HCT116 (cell line): ENCODE measurements around the gene ATG10.

Experiments used
- CEBPB ChIP-seq: IDR thresholded peaks from 2 replicates; pipeline ENCODE4 v1.6.1; 2012; ENCODE audit warnings: low read depth
- EZH2 ChIP-seq: fragments of 200-600 bp; sonication (generic); IDR thresholded peaks from 2 replicates; pipeline ENCODE4 v1.6.1; 2017; ENCODE audit warnings: antibody characterized with exemption, mixed run types
- JUND ChIP-seq: IDR thresholded peaks from 2 replicates; pipeline ENCODE4 v1.6.1; 2012
- POLR2A ChIP-seq: IDR thresholded peaks from 2 replicates; pipeline ENCODE4 v1.7.0; 2011; ENCODE audit warnings: borderline replicate concordance; ENCODE audit not compliant: insufficient read depth, insufficient read length; ENCODE audit errors: extremely low read depth
- POLR2AphosphoS5 ChIP-seq: IDR thresholded peaks from 2 replicates; pipeline ENCODE4 v1.6.1; 2011; ENCODE audit warnings: mild to moderate bottlenecking, low read depth, low read length, moderate library complexity
- ZFX ChIP-seq: fragments of 450-650 bp; IDR thresholded peaks from 2 replicates; pipeline ENCODE4 v1.6.1; 2017
- TF ChIP-seq, protein P1 (sequence below), 3 experiments: fragments of 200-600 bp in 1 of 3; sonication (generic) in 1 of 3; IDR thresholded peaks in 2 of 3; conservative IDR thresholded peaks in 1 of 3; 2 replicates each; pipeline ENCODE4 v1.5.1; 2012 to 2017; ENCODE audit warnings: low read depth in 2 of 3, low read length in 2 of 3, antibody characterized with exemption in 1 of 3, borderline replicate concordance in 1 of 3, control low read depth in 1 of 3, mild to moderate bottlenecking in 1 of 3, mixed read lengths in 1 of 3, mixed run types in 1 of 3, moderate library complexity in 1 of 3; ENCODE audit not compliant: insufficient read depth in 1 of 3
- TF ChIP-seq, protein P2 (sequence below): IDR thresholded peaks from 2 replicates; pipeline ENCODE4 v1.6.1; 2012
- TF ChIP-seq, protein P3 (sequence below): IDR thresholded peaks from 2 replicates; pipeline ENCODE4 v1.6.1; 2012; ENCODE audit warnings: low read depth

DNA sequence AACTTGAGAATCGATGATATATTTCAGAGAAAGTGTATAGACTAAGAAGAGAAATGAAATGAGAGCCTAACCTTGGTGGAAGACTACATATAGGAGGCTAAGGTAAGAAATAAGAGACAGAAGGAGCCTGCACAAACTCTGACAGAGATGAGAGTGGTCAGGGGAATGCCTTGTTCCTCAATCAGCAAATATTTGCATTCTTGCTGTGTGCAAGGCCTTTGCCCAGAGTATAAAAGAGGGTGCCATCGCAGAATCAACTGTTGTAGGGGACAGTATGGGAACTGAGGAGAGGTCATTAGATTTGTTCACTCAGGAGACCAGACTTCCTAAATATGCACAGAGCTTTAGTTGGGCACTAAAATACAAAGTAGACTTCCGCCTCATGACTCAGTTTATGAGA is 137.2 kb downstream of the ATG10 start:
- TF ChIP-seq, protein P1, sequence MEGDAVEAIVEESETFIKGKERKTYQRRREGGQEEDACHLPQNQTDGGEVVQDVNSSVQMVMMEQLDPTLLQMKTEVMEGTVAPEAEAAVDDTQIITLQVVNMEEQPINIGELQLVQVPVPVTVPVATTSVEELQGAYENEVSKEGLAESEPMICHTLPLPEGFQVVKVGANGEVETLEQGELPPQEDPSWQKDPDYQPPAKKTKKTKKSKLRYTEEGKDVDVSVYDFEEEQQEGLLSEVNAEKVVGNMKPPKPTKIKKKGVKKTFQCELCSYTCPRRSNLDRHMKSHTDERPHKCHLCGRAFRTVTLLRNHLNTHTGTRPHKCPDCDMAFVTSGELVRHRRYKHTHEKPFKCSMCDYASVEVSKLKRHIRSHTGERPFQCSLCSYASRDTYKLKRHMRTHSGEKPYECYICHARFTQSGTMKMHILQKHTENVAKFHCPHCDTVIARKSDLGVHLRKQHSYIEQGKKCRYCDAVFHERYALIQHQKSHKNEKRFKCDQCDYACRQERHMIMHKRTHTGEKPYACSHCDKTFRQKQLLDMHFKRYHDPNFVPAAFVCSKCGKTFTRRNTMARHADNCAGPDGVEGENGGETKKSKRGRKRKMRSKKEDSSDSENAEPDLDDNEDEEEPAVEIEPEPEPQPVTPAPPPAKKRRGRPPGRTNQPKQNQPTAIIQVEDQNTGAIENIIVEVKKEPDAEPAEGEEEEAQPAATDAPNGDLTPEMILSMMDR (IDR thresholded peaks at IDR 0.05 in 2 of 3, conservative IDR thresholded peaks at IDR 0.05 in 1 of 3; ENCODE audit: borderline replicate concordance in 1 of 3, insufficient read depth in 1 of 3, low read depth in 2 of 3, low read length in 2 of 3), result no peak
- TF ChIP-seq JUND (no peak), POLR2A (no peak), EZH2 (no peak), CEBPB (no peak), POLR2AphosphoS5 (no peak), ZFX (no peak)
- TF ChIP-seq, protein P2, sequence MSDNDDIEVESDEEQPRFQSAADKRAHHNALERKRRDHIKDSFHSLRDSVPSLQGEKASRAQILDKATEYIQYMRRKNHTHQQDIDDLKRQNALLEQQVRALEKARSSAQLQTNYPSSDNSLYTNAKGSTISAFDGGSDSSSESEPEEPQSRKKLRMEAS, result no peak
- TF ChIP-seq, protein P3, sequence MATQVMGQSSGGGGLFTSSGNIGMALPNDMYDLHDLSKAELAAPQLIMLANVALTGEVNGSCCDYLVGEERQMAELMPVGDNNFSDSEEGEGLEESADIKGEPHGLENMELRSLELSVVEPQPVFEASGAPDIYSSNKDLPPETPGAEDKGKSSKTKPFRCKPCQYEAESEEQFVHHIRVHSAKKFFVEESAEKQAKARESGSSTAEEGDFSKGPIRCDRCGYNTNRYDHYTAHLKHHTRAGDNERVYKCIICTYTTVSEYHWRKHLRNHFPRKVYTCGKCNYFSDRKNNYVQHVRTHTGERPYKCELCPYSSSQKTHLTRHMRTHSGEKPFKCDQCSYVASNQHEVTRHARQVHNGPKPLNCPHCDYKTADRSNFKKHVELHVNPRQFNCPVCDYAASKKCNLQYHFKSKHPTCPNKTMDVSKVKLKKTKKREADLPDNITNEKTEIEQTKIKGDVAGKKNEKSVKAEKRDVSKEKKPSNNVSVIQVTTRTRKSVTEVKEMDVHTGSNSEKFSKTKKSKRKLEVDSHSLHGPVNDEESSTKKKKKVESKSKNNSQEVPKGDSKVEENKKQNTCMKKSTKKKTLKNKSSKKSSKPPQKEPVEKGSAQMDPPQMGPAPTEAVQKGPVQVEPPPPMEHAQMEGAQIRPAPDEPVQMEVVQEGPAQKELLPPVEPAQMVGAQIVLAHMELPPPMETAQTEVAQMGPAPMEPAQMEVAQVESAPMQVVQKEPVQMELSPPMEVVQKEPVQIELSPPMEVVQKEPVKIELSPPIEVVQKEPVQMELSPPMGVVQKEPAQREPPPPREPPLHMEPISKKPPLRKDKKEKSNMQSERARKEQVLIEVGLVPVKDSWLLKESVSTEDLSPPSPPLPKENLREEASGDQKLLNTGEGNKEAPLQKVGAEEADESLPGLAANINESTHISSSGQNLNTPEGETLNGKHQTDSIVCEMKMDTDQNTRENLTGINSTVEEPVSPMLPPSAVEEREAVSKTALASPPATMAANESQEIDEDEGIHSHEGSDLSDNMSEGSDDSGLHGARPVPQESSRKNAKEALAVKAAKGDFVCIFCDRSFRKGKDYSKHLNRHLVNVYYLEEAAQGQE, result no peak
